GM19240 (cell line): Measurements from ENCODE around the gene TMEM164.
"Not testable (repeated sequence)": the region's sequence is repeated elsewhere in the genome, so short reads cannot be mapped to it uniquely, and the experiment has no call there.

Experiments used
- DNase-seq: peaks from one replicate; pipeline ENCODE4 v3.0.0; 2011; ENCODE audit warnings: low spot score; ENCODE audit not compliant: insufficient read length

The TMEM164 gene

GRCh38 chrX:110131031-110131430, 128.1 kb downstream of the TMEM164 start:
- no peak for DNase-seq

DNA sequence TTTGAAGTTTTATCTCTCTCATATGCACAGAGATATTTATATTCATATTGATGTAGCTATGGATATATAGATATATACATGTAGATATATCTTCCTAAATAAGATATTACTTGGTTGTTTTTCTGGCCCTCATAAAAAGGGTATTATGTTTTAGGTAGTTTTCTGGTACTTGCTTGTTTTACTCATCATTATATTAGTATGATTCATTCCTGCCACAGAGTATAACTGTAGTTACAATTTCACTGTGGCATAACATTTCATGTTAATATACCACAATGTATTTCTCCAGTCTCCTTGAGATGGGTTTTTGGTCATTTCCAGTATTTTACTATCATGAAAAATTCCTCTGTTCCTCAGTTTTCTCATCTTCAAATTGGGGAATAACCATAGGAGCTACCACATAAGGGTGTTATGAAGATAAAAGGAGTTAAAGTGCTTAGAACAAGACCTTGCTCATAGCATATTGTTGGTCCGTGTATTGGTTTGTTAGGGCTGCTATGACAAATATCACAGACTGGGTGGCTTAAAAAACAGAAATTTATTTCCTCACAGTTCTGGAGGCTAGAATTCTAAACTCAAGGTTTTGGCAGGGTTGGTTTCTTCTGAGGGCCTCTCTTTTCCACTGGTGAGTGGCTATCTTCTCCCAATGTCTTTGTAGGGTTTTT, 129.7 kb downstream of the TMEM164 start:
- DNase-seq, result no peak

DNA sequence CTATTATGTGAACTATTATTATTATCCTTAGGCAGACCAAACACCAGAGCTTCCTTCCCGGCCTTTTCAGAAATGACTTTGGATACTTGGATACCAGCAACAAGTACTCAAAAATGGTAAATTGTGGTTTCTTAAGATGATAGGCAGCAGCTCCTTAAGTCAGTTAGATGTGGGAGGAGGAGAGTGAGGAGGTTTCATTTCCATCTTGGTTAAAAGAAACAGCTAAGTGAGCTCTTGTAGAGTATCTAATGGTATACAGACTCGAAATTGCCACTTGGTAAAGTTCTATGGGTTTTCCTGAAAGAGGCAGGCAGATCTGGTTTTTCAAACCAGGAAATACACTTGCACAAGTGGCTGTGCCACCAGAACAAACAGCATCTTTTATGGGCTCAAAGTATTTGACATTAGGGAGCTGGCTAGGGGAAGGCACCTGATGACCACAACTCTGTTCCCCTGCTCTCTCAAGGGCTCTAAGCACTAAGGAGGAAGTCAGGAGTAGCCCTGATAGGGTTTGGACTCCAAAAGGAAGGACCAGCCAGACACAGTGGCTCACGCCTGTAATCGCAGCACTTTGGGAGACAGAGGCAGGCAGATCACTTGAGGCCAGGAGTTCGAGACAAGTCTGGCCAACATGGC, 130.9 kb downstream of the TMEM164 start:
- no peak for DNase-seq

DNA sequence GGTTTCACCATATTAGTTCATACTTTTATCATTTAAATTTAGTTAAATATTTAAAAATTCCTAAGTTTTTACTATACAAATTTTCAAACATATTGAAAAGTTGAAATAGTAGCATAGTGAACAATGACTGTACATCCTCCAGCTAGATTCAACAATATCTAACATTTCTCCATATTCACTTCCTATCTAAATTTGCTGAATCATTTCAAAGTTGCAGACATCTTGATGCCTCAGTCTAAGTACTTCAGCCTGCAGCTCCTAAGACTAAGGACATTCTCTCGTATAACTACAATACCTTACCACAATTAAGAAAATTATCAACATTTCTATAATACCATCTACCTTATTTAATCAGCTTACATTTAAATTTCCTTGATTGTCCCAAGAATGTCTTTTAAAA, 132.7 kb downstream of the TMEM164 start:
- no peak for DNase-seq

DNA sequence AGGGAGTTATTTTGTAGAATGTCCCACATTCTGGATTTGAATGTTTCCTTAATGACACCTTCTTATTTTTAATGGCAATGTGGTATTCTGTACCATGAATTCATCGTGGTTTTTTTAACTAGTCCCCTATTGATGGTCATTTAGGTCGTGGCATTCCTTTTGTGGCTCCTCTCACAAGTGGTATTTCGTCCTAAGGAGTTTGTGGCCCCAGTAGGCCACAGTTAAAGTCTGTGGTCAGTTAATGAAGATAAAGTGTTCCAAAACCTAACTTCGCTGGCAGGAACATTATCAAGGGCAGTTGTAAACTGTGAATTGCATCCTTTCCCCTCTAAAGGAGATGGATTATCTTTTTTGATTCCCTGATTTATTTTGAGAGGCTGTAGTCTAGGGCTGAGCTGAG, 133.2 kb downstream of the TMEM164 start:
- DNase-seq, result no peak

GRCh38 chrX:110138557-110138956, 135.6 kb downstream of the TMEM164 start:
- DNase-seq, result no peak

GRCh38 chrX:110139172-110139571, 136.3 kb downstream of the TMEM164 start:
- DNase-seq, result no peak

DNA sequence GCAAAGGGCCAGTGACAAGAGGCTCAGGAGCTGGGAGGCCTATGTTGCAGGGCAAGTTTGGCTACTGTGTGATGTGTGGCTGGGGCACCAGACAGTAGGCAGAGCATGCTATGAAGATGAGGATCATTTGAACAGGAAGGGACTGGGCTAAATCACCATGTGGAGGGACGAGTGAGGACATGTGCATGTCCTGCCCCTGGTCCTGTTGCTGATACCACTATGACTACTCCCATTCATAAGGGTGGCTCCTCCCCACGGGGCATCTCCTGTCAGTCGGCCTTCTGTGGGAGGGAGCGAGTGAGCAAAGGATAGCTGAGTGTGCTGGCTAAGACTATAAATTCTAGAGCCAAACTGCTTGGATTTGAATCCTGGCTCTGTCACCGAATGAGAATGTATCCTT, 139.2 kb downstream of the TMEM164 start:
- DNase-seq, result no peak

- no peak for DNase-seq
These were observed 140.7 kb downstream of the TMEM164 start for GRCh38 chrX:110143454-110144210.

DNA sequence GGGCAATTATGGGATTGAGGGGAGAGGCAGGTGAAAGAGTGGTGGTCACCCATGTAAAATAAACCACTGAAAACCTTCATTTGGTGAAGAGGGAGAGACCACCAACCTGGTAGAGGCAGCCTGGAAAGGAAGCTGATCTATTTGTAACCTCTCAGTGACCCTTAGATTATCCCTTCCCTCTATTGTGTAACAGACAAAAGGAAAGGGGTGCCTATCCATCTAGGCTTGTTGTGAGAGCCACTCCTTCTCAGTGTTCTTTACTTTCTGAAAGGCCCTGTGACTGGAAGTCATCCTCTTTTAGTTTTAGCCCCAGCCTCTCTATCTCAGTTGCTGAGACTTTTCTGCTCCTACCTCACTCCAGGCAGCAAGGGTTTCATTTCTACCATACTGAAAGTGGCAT, 142.4 kb downstream of the TMEM164 start:
- no peak for DNase-seq

DNA sequence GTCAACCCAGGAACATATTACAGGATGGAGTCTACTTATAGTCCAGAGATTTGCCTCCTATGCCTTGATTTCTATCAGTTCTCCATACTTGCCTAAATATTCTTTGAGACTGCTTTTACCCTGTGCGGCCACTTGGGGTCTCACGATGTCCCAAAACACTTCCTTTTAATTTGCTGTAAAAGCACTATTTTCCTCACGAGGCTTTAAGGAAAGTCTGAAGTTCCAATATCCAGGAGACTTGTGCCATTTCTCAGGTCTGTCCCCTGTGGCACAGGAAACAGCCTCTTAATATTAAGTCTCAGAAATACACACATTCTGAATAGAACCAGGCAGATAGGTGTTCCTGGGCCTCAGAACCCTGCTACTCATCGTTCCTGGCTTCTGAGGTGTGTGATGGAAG, 142.9 kb downstream of the TMEM164 start:
- DNase-seq, result peak; percentile 18

GRCh38 chrX:110146521-110146920, 143.6 kb downstream of the TMEM164 start:
- peak; percentile 28 for DNase-seq

- no peak for DNase-seq
These were observed 150.3 kb downstream of the TMEM164 start for GRCh38 chrX:110153244-110153643.

DNA sequence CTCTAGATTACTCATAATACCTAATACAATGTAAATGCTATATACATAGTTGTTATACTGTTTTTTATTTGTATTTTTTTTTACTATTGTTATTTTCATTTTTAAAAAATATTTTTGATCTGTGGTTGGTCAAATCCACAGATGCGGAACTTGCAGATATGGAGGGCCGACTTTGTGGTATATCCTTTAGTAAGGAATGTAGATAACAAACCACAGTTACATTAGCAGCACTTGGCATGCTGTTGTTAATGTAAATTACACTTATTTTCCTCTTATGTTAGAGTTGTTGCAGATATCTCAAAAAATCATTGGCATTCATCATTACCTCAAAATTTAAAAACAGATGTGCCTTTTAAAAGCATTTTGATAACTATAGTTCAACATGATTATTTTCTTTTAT, 151.0 kb downstream of the TMEM164 start:
- DNase-seq, result no peak

DNA sequence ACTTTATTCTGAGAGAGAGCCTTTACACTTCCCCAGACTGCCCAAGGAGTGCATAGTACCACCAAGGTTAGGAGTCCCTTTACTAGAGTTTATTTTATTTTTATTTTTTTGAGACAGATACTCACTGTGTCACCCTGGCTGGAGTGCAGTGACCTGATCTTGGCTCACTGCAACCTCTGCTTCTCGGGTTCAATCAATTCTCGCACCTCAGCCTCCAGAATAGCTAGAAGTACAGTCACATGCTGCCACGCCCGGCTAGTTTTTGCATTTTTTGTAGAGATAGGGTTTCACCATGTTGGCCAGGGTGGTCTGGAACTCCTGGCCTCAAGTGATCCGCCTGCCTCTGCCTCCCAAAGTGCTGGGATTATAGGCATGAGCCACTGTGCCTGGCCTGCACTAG, 151.4 kb downstream of the TMEM164 start:
- not testable (repeated sequence) for DNase-seq

- no peak for DNase-seq
These were observed 152.8 kb downstream of the TMEM164 start for GRCh38 chrX:110155759-110156158.

DNA sequence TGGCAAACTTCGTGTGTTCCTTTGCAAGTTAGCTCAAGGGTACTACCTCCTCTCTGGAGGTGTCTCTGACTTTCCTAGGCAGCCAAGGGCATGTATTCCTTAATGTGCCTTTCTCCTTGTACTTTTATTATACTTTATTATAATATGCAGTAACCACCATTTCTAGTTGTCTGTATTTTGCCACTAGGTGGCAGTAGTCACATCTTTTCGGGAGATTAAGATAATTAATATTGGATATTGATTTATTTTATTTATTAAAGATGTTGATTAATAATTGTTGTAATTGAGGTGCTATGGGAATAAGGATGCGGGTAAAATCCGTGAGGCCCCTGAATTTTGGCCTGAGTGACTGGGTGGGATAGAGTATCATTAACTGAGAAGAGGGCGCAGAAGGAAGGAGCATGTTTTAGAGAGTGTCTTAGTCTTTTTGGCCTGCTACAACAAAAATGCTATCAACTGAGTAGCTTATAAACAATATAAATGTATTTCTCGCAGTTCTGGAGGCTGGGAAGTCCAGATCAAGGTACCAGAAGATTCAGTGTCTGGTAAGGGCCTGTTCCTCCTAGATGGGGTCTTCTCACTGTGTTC, 153.3 kb downstream of the TMEM164 start:
- no peak for DNase-seq

DNA sequence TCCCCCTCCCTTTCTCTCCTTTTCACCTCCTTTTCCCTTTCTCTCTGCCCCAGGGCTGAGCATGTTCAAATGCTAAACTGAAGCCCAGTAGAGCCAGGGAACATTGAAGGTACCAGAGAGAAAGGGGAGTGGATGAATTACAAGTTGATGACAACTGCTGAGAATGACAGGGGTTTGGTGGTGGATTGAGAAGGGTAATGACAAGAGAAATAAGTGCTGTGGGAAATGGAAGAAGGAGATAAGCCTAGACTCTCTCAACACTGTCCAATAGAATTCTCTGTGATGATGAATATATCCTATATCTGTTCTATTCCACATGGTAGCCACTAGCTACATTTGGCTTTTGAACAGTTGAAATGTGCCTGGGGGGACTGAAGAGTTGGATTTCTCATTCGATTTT, 154.5 kb downstream of the TMEM164 start:
- no peak for DNase-seq

DNA sequence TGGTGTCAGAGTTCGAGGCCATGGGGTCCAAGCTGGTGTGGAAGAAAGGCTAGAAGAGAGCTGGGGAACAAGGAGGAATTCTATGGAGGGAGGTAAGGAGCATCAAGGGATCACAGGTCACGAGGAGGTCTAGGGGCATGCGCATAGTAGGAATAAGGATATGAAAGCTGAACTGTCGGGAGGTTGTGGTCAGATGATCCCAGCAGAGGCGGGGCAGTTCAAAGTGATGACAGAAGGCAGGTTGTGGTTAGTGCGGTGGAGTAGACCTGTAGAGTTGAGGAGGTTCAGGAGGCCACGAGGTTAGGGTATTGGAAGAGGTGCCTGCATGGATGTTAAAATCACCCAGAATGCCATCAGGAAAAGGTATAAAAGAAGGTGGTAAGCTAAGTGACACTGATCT, 156.3 kb downstream of the TMEM164 start:
- no peak for DNase-seq

GRCh38 chrX:110159865-110160264, 157.0 kb downstream of the TMEM164 start:
- DNase-seq, result no peak

DNA sequence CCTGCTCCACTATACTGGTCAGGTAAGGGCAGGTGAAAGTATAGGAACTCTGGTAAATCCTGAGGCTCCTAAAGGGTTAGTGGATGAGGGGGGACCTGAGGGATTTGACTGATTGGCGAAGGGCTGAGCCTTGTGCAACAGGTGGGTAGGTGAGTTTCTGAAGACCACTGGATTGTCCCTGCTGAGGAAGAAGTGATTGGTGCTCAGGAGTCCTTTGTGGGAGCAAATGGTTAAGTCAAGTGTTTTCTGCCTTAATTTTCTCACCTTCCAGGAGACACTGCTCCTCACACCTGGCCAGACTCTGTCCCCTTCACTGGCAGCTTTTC, 158.4 kb downstream of the TMEM164 start:
- DNase-seq, result no peak

GRCh38 chrX:110162131-110162530, 159.2 kb downstream of the TMEM164 start:
- no peak for DNase-seq
